ENCODE data around the gene SHC4.

SHC4 gene

DNA sequence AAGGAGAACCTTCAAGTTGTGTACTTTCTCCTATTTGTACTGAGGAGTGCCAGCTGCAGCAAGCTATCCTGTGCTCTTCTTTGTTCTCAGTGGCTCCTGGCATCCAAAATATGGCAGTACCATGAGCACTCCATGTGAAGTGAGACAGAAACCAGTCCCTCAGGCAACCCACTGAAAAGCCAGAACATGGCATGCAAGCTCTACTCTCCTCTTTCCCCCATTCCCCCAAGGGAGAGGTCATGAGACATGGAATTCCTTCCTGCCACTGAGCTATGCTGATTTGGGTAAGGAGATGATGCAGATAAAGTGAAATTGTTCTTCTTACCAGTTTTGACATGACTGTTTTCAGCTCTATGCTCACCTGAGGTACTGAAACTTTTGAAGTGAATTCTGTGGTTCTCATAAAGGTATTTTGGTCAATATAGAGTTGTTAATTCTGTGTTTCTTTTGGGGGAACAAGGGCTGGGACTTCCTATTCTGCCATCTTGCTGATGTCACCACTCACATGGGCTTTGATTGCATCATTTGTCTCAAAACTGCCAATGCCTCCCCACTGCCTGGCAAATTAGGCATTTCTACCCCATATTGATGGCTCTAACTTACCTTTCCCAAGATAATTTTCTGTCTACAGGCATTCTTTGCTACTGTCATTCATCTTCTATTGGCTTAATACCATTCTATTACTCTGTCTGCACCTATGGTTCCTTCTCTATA lies 130.0 kb downstream of the SHC4 start:
- no peak for DNase-seq

DNA sequence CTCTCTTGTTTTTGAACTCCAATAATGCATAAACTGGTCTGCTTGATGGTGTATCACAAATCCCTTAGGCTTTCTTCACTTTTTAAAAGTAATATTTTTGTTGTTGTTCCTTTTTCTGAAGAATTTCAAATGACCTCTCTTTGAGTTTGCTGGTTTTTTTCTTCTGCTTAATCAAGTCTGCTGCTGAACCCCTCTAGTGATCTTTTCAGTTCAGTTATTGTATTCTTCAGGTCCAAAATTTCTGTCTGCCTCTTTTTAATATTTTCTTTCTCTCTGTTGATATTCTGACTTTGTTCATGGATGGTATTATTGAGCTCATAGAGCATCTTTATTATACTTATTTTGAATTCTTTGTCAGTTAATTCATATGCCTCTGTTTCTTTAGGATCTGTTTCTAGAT lies 131.1 kb downstream of the SHC4 start:
- no peak for DNase-seq

DNA sequence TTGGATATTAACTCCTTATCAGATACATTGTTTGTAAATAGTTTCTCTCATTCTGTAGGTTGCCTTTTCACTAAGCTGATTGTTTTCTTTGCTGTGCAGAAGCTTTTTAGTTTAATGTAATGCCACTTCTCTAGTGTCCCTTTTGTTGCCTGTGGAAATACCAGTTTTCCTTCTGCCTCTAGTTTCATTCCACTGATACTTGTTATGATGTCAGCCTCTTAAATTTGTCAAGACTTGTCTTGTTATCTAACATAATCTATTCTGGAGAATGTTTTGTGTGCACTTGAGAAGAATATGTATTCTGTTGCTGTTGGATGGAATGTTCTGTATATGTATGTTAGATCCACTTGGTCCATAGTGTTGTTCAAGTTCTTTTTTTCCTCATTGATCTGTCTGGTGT lies 134.8 kb downstream of the SHC4 start:
- no peak for DNase-seq

DNA sequence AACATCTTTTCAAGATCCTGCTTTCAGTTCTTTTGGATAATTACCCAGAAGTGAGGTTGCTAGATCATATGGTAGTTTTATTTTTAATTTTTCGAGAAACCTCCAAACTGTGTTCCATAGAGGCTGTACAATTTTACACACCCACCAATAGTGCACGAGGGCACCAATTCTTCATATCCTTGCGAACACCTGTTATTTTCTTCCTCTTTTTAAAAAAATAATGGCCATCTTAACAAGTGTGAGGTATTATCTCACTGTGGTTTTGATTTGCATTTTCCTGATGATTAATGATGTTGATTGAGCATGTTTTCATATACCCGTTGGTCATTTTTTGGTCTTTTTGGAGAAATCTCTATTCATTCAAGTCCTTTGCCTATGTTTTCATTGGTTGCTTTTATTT lies 135.2 kb downstream of the SHC4 start:
- DNase-seq, result no peak

DNA sequence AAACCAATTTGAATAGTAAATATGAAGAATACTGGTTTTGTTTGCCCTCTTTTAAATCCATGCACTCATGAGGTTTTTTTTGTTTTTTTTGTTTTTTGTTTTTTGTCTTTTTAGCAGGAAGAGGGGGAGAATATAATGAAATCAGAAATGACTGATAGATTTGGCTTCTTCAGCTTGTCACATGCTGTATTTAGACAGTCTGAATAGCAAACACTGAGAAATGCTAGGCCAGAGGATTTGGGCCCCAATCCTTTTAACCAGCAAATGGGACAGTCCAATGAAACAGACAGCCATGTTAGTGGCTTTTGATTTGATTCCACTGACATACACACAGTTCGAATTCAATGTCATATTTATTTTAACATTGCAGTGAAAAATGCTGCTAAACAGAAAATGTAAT lies 138.6 kb downstream of the SHC4 start:
- no peak for DNase-seq

DNA sequence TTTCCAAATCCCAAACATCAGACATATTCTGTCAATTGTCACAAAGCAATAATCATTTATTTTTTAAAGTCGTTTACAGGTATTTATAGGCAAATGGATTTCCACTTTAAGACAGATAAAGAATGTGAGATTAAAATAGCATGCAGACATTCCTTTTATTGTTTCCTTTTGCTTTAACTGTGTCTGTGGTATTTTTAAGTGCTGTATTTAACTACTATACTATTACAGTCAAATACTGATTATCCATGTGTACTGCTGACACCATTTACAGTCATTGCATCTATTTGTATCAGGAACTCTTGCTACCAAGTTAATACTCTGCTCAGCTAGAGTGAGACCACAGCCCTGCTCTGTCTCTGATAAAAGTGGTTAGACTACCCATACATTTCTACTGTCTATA lies 140.0 kb downstream of the SHC4 start:
- no peak for DNase-seq

DNA sequence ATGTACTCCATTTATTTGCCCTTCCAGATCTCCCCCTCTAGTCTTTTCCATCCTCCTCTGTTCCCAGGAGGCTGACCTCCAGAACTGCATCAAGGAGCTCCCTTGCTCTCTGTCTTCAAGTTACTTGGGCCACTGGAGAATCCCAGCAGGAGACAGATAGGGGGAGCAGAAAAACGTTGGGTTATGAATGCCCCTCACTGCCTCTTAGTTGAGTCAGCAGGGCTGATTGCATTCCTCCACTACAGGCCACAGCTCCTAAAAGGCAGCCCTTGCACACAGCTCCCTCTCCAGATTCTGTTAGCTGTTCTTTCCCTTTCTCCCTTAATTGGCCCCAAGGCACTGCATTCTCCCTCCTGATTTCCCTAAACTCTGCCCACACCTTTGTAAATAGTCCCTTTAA lies 140.5 kb downstream of the SHC4 start:
- no peak for DNase-seq

DNA sequence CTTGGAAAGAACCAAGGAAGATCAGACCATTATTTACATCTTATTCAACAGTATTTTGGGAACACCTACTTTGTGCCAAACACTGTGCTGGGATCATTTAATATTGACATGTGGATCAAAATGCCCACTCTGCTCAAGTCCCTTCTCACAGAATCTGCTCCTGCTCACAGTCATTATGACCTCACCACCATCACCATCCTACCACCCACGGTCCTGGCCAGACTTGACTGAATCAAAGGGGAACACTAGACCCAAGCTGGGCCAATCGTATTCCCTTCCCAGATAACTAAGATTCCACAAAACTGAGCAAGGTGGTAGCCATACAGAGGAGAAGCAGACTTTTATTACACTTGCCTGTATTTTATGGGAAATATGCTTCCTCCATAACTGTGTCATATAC lies 149.4 kb downstream of the SHC4 start:
- DNase-seq, result no peak

DNA sequence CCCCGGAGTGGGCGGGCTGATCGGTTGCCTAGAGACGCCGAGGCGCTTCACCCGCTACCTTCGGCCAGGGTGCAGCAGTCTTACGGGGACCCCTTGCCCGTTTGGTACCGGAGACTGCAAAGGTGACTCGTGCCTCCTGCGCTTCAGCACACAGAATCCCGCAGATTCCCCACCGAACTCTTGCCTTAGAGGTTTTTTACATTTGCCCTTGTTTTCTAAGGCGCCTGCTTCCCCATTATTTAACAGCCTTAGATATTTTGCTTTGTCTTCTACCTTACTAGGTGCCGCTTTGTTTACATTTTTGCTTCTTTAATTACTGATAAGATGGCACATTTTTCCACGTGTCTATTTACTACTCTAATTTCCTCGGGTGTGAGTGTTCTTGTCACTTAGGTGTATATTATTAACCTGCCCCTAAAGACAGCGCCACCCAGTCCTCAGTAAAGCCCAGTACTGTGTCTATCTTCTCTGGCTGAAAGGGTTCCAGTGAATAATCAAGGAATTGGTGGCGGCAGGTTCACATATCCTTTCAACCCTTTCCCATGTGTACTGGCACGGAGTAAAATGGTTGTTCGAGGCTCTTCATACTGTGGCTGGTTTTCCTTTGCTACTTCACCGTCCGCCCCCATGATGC lies 152.3 kb downstream of the SHC4 start:
- DNase-seq, result no peak

DNA sequence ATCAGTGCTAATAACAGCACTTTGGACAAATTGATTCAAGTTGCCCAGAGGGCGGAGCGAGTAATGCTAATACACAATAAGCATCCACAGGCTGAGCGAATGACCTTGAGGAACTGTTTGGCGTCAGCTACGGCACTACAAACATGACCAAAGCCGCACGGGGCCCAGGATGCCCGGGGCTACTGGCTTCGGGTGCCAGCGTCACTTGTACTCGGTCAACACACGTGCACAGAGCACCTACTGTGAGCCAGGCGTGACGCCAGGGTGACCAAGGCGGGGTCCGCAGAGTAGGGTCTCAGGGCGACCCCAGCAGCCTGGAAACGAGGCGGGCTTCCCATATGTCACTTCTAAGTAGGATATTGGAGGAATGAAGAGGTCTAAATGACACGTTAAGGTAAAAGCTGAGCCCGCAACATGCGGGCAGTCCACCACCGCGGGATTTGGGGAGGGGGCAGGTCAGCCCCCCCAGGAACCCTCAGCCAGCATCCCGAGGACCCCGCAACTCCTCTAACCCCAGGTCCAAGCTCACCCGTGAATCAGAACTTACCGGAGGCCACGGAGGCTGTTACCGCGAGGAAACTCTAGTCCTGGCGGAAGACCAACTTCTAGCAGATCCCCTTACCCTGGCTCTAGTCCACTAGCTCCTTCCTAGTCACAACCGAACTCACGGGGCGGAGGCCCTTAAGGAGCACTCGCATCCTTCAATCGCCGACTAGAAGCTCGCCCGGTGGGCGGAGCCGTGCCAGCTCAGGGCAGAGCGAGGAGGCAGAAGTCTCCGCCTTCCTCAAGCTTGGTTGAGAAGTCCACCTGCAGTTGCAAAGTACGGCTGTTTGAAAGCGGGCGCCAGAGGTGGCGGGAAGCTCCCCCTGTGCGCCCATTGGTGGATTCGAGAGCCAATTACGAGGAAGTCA lies 153.1 kb downstream of the SHC4 start, which contains the start of gene CEP152:
Gene CEP152 (minus strand): TSS at position 656 of the 911 bp plus-strand sequence. CDS start 5,420 bp downstream, outside the sequence.
- peak; percentile 98 for DNase-seq

DNA sequence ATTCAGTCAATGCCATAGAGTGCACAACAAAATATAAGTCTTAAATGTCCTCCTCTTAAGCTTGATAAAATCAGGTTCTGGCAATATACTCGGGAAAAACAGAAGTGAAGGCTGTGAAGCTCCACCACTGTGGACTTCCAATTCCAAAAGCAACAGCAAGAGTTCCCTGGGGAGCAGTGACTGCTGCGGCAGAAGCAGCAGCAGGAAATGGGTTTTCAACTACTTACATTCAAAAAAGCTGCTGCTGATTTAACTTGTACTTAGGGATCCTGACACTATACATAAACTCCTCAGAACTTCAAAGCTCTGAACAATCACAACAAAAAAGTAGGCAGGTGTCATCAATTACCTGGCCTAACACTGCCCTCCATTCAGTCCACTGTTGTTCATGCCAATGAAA lies 157.6 kb downstream of the SHC4 start:
- DNase-seq, result no peak

DNA sequence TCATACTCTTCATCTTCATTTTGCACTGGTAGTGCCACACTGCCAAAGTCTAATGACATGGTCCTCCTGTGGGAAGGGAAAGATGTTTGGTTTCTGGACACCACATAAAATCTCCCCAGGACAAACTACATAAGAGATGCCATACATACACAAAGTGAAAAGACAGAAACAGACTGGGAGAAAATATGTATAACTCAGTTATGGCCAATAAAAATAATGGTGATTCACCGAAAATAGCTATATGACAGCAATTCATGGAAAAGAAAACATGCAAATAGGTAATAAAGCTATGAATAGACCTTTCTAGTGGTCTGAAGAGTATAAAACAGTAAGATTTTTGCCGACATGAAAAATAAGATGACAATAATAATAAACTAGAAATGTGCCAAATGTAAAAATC lies 158.1 kb downstream of the SHC4 start:
- DNase-seq, result no peak

DNA sequence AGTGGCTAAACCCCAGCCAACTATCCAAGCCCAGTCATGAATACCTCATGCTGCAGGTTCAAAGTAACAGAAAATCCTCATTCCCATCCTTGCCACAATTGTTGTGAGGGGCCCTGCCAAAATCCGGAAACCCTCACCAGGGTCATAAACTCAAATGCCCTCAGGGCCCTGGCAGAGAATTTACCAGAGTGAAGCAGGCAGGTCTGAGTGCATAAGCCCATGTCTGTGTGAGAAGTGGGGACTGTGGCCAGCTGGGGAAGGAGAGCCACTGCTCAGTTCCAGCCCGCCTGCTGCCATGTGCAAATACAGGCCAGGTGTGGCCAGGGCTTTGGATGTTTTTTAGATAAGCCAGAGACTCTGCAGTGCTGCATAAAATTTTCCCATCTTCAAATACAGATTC lies 159.8 kb downstream of the SHC4 start:
- DNase-seq, result no peak

DNA sequence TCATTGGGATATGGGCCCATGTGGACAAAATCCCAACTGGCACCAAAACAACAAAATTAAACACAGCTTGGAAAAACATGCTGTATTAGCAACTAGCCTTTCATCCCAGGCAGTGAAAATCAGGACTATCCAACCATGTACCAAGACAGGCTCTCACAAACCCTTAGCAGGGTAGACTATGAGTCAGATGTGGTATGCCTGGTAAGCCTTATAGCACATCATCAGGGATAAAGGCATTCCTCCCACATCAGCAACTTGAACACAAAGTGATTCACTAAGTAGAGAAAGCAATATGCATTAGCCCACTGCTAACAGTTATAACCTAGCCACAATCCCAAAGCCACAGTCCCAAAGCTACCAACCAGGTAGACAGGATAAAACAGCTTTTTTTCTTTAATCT lies 160.9 kb downstream of the SHC4 start:
- DNase-seq, result no peak

DNA sequence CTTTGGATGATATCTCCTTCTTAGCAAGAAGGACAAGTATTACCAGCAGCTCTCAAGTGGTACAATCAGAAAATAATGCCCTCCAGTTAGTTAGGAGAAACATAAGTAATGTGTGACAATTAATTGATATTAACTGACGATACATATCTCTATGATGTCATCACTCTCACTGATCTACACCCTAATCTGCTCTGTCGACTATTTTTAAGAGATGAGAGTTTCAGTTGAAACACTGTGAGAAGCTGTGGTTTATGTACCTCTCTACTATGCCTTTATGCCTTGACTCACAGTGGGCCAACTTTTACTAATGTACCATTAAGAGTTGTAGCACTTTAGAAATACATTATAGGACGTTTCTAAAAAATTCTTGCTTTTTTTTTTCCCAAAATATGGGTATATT lies 161.5 kb downstream of the SHC4 start:
- no peak for DNase-seq

DNA sequence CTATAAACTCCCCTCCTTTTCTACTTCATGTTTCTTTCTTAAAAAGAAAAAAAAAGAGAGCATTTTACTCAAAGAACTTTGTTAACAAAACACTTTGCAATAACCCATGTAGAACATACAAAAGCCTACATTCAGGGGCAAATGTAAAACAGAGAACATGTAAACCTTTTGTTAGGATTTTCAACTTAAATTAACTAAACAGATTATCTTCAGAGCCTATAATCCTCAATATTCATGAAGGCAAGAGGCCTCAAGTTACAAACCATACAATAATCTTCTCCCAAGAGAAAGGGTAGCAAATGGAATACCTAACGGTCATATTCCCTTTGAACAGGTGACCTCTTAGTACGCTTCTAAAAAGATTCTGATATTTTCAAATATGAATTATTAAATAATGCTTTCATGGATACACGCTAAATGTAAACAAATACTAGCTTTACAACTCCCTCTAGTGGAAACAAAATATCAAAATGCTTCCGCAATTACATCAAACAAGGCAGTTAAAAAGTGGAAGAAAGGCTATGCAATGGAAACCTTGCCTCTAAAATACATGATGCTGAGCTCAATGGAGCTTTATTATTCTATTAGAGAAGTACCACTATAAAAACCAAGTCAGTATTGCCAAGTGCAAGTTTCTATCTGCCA lies 162.8 kb downstream of the SHC4 start:
- DNase-seq, result no peak

DNA sequence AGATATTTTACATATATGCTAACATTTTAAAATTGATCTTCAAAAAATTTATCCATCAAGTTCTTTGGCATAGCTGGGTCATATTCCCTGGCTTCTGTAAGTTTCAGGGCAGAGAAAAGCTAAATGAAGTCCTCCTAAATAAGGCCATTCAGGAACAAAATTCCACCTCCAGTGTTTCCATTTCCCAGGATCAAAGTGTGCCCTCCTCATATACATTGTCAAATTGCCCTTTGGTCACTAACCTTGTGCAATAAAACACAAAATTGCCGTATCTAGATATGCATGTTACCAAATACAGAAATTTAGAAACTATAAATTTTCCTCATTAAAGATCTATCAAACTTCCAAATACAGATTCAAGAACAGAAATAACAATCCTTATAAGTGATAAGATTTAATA lies 163.5 kb downstream of the SHC4 start:
- DNase-seq, result no peak

DNA sequence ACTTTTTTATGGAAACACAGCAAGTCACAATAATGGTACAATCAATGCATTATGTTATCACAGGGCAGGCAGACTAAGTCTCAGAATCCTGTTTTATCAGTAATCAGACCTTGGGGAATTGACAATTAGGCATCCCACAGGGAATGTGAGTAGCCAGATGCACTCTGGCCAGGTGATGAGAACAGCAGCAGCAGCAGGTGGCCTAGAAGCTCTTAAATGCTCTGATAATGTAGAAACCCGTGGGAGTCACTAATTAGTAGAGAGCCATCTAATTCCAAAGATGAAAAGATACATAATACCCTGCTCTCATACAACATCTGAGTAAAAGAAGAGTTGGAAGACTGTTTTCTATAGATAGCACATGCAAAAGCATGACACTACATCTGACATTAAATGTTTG lies 165.4 kb downstream of the SHC4 start:
- no peak for DNase-seq

DNA sequence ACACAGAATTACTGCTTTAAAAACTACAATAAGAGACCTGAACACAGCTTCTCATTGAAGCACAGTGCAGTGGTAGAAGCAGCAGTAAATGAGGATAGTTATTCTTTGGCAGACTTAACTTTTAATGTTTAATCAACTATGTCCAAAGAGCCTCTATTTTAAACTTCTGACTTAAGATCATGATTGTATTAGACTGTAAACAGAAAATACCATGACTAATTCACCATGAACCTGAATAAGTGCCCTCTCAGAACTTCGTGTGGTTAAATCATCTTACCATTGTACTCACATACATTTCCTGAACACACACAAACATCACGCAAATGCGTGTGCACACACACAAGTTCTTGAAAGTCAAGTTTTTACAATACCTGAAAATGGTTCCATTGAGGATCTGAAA lies 166.8 kb downstream of the SHC4 start:
- no peak for DNase-seq

DNA sequence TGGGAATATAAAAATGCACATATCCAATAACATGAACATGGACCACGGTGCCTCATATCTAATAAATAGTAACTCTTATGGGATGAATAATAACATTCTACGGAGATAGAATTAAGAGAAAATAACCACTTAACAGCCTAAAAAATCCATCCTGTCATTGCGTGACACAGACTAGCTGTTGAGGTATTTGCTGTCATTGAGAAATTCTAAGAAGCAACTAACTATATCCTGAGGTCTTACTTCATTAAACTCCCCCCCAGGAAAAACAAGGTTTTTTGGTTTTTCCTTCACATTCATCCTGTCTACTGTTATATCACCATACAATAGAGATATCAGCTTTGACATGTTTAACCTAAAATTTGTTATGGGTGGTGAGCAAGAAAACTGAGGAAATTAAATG lies 167.2 kb downstream of the SHC4 start:
- DNase-seq, result no peak

DNA sequence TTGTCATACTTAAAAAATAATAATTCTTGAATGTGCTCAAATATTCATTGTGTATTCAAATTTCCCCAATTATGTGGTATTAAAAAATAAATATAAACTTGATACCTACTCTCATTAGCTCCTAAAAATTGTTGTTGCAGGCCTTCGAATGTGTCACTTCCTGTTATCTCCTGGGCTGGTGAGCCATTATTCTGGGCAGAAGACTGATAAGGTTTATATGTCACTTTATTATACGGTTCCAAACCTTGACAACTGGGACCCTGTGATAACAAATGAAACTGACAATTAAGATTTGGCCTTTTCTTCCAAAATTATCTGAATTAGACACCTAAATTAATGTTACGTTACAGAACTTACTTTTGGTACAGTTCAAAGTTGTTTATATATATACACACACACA lies 167.8 kb downstream of the SHC4 start:
- no peak for DNase-seq

DNA sequence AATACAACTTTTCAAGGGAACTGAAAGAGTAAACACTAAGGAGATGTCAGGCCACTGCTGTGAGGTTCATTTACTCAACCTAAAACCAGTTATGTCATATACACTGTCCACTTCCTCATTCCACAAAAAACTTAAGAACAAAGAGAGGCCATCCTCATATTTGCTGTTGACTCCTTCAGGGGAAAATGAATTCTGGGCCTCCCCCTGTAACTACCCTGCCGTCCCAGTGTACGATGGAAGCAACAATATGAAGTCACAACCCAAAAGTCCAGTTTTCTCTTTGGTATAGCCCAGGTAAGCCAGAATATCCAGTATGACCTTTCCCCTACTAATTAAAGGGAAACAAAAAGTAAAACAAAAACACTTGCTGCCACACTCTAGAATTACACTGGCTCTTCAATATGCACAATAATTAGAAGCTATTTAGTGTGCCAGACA lies 169.0 kb downstream of the SHC4 start:
- DNase-seq, result no peak

DNA sequence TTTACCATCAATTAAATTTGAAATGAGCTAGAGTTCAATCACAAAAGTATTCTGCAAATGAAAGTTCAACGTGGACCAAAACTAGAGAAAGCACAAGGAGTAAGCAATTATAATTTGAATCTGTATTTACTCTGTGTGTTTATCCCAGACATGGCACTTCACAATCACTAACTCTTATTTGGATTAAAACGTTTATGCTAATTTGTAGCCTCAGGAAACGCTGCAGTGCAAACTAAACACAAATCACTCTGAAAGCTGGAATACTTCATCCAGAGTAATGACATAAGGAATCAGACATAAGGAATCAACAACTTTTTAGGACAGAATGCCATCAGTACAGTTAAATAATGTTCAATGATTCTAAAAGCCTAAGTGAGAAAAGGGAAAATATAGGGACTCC lies 171.3 kb downstream of the SHC4 start:
- DNase-seq, result no peak

Data from activated gamma-delta T cell treated with Interleukin-2 at 50 U/mL for 16 hours (primary cell).